Spleen (tissue), 7 donors: ENCODE results near the gene COL4A1.

Source experiments
- POLR2A ChIP-seq, 3 donors: fragments of 450-650 bp; IDR thresholded peaks; one replicate each; pipeline ENCODE4 v1.5.1; 2017; ENCODE audit warnings: antibody characterized with exemption in 3 of 3, mild to moderate bottlenecking in 1 of 3
- POLR2AphosphoS5 ChIP-seq, 3 donors: sonication (generic); formaldehyde crosslinking; IDR thresholded peaks; one replicate each; pipeline ENCODE4 v1.5.1; 2017; ENCODE audit warnings: antibody characterized with exemption in 3 of 3
- TF ChIP-seq, protein P1 (sequence below), 11 experiments: fragments of 200-600 bp in 7 of 11; fragments of 450-650 bp in 4 of 11; sonication (generic) in 4 of 11; IDR thresholded peaks in 8 of 11; conservative IDR thresholded peaks in 3 of 11; 1 replicate in 7 of 11; 2 replicates in 4 of 11; pipeline versions ENCODE4 v1.4.0 to v1.8.0; 2016 to 2021; ENCODE audit warnings: antibody characterized with exemption in 11 of 11, inconsistent platforms in 4 of 11, mild to moderate bottlenecking in 1 of 11
- donor health status: DM: no; HTN: no; CAD: no; lungs with moderate emphysema.
- donor health status: DM: no; HTN: no; CAD: no.
- donor health status: DM: no; HTN: no; CAD: no.

DNA sequence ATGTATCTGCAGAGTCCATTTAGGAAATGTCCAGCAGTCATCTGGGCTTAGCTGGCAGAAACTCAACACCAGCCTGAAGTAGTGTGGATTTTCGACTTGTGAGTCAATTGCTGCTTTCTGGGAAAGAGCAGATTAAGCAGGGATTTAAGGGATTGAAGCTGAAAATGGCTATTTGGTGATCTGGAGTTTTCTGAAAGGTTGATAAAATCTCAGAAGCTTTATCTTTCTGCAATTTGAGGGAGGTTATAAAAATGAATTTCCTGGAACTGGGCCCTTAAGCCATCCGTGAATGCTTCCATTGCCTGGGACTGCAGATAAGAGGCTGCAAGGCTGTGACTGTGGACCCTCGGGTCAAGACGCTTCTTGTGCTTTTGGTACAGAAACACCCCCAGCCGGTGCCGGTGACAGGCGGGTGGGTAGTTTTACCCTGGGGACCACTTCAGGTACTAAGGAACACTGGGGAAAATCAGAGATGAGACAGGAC is 61.5 kb downstream of the COL4A1 start:
- TF ChIP-seq, protein P1, sequence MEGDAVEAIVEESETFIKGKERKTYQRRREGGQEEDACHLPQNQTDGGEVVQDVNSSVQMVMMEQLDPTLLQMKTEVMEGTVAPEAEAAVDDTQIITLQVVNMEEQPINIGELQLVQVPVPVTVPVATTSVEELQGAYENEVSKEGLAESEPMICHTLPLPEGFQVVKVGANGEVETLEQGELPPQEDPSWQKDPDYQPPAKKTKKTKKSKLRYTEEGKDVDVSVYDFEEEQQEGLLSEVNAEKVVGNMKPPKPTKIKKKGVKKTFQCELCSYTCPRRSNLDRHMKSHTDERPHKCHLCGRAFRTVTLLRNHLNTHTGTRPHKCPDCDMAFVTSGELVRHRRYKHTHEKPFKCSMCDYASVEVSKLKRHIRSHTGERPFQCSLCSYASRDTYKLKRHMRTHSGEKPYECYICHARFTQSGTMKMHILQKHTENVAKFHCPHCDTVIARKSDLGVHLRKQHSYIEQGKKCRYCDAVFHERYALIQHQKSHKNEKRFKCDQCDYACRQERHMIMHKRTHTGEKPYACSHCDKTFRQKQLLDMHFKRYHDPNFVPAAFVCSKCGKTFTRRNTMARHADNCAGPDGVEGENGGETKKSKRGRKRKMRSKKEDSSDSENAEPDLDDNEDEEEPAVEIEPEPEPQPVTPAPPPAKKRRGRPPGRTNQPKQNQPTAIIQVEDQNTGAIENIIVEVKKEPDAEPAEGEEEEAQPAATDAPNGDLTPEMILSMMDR (IDR thresholded peaks at IDR 0.05 in 8 of 11, conservative IDR thresholded peaks at IDR 0.05 in 3 of 11) = no peak
- TF ChIP-seq POLR2A (IDR thresholded peaks at IDR 0.05) = no peak
- no peak for TF ChIP-seq POLR2AphosphoS5 (IDR thresholded peaks at IDR 0.05)
